ENCODE data around the gene PALLD. TPM values are rescaled to one million over a fixed set of nuclear protein-coding genes. Genes with fewer than 3 reads are reported as not detected.

Gene PALLD
- total RNA-seq, 4 donors from 2014 or later = 93.3 to 214 (median 174) TPM

DNA sequence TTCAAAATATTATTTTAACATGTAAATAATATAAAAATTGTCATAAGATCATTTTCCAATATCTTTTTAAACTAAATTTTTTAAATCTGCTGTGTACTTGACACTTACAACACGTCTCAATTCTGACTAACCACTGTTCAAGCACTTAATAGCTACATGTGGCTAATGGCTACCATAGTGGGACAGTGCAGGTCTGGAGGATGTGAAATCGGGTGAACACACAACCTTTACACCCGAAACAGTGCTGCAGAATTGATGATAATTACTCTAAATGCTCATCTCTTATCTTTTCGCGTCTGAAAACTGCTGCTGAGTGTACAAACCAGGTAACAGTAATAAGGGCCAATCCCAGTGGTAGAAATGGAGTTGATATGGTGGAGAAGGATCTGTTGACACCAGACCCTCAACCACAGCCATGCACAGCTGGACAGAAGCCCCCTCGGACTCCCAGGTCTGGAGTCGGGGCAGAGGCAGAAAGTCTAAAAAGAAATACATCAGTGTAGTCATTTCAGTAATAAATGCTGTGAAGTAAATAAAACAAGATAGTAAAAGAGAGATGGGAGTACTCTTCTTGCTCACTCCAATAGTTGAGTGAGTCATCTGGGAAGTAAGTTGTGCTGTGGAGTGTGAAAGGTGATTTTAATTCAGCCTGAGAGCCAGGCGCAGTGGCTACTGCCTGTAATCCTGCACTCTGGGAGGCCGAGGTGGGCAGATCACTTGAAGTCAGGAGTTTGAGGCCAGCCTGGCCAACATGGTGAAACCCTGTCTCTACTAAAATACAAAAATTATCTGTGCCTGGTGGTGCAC lies 363.2 kb downstream of the PALLD start:
- TF ChIP-seq, protein P1, sequence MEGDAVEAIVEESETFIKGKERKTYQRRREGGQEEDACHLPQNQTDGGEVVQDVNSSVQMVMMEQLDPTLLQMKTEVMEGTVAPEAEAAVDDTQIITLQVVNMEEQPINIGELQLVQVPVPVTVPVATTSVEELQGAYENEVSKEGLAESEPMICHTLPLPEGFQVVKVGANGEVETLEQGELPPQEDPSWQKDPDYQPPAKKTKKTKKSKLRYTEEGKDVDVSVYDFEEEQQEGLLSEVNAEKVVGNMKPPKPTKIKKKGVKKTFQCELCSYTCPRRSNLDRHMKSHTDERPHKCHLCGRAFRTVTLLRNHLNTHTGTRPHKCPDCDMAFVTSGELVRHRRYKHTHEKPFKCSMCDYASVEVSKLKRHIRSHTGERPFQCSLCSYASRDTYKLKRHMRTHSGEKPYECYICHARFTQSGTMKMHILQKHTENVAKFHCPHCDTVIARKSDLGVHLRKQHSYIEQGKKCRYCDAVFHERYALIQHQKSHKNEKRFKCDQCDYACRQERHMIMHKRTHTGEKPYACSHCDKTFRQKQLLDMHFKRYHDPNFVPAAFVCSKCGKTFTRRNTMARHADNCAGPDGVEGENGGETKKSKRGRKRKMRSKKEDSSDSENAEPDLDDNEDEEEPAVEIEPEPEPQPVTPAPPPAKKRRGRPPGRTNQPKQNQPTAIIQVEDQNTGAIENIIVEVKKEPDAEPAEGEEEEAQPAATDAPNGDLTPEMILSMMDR (IDR thresholded peaks at IDR 0.05) = no peak
- TF ChIP-seq POLR2A (IDR thresholded peaks at IDR 0.05) (no peak), EP300 (IDR thresholded peaks at IDR 0.05) (no peak)
- 91 to 93% methylated on average over 9 of the region's 9 CpGs for WGBS, 2 donors
- Histone ChIP-seq H3K4me1 (peaks cover 0 to 73% (median 10%) of the 10 kb centered on the region in 4 donors), H3K36me3 (no peaks in the 10 kb centered on the region), H3K4me3 (no peak overlapping the region), H3K27ac (peak overlapping the region in 2 of 4 donors; percentile 1 to 50), H3K9me3 (no peaks in the 10 kb centered on the region), H3K27me3 (no peaks in the 10 kb centered on the region)
- no peak for DNase-seq (ENCODE audit: low spot score in 2 of 2)

DNA sequence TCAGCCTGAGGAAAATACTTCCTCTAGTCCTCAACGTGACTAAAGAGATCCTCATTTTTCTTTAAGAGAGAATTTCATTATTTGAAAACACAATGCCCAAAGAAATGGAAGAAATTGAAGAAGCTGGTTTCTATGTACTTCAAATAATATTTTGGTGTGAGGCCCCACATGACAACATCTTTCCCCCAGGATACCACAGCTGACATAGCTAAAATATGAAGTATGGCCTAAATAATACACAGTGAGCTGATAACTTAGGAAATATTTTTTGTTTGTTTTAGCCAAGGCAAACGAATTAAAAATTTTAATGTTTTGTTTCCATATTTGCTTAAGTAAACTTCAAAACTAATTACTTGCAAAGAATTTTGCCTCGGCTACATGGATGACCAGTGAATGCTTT lies 364.0 kb downstream of the PALLD start:
- 47 to 50% methylated on average over 3 of the region's 3 CpGs for WGBS, 2 donors
- Histone ChIP-seq H3K9me3 (no peaks in the 10 kb centered on the region), H3K27me3 (no peaks in the 10 kb centered on the region), H3K36me3 (no peaks in the 10 kb centered on the region), H3K27ac (peak overlapping the region in 2 of 4 donors; percentile 1 to 50), H3K4me1 (peaks cover 0 to 75% (median 10%) of the 10 kb centered on the region in 4 donors), H3K4me3 (no peak overlapping the region)
- TF ChIP-seq, protein P1 (IDR thresholded peaks at IDR 0.05) = no peak
- TF ChIP-seq EP300 (IDR thresholded peaks at IDR 0.05) (no peak), POLR2A (IDR thresholded peaks at IDR 0.05) (no peak)
- no peak for DNase-seq (ENCODE audit: low spot score in 2 of 2)

DNA sequence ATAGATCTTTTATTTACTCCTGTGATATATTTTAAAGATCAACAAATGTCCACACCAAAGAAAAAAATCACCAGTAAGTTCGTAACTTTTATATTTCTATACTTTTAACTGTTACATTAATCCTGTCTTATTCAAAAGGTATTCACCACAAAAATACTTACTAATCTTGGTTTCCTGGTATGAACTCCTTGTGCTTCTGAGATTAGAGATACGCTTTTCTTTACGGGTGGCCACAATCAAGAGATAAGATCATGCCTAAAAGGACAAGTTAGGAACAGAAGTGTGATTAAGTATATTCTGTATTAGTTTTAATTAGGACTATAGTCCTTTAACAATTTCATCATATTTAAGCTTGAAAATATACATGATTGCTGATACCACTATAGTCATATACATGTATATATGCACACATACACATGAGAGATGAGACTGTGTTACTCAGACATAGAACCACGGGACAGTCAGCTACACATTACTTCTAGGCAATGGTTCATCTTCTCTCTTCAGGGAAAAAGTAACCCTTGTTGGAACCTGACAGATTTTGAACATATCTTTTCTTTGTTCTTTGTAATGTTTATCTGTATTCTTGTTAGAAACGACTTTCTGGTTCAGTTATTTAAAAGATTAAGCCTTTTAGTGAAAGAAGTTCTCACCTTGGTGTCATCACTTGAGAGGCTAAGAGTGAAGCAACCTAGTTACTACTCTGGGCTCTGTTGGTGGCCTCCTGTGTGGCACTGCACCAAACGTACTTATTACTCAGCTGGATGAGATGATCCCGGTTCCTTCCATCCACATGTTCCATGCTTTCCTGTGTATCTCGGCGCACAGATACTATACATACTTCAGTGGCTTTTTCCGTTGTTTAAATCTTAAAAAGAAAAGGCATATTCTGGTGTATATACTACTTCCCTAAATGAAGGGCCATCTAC lies 367.1 kb downstream of the PALLD start:
- Histone ChIP-seq H3K27ac (peak overlapping the region in 2 of 4 donors; percentile 21 to 56), H3K36me3 (no peaks in the 10 kb centered on the region), H3K9me3 (no peaks in the 10 kb centered on the region), H3K27me3 (no peaks in the 10 kb centered on the region), H3K4me3 (no peak overlapping the region), H3K4me1 (peaks cover 0 to 83% (median 7%) of the 10 kb centered on the region in 4 donors)
- TF ChIP-seq, protein P1 (IDR thresholded peaks at IDR 0.05) = no peak
- WGBS, 2 donors = 64 to 66% methylated on average over 10 of the region's 10 CpGs
- DNase-seq (ENCODE audit: low spot score in 2 of 2) = no peak

- no peak overlapping the region for H3K4me3 ChIP-seq
- no peak for TF ChIP-seq POLR2A (IDR thresholded peaks at IDR 0.05)
- TF ChIP-seq EP300 (IDR thresholded peaks at IDR 0.05) = peak; percentile 37 to 79
- TF ChIP-seq, protein P1 (IDR thresholded peaks at IDR 0.05) = peak in 2 of 5 experiments; percentile 46 to 57
- 25 to 32% methylated on average over 5 of the region's 5 CpGs for WGBS, 2 donors
- no peaks in the 10 kb centered on the region for H3K9me3 ChIP-seq
- peaks cover 0 to 82% (median 7%) of the 10 kb centered on the region in 4 donors for H3K4me1 ChIP-seq
- no peaks in the 10 kb centered on the region for H3K27me3 ChIP-seq
- H3K27ac ChIP-seq = peak overlapping the region in 2 of 4 donors; percentile 21 to 56
- DNase-seq (ENCODE audit: low spot score in 2 of 2) = no peak
- H3K36me3 ChIP-seq = no peaks in the 10 kb centered on the region
Measured at GRCh38 chr4:168864821-168865541, 368.1 kb downstream of the PALLD start.
